ENCODE results near the gene PEX1.

DNA sequence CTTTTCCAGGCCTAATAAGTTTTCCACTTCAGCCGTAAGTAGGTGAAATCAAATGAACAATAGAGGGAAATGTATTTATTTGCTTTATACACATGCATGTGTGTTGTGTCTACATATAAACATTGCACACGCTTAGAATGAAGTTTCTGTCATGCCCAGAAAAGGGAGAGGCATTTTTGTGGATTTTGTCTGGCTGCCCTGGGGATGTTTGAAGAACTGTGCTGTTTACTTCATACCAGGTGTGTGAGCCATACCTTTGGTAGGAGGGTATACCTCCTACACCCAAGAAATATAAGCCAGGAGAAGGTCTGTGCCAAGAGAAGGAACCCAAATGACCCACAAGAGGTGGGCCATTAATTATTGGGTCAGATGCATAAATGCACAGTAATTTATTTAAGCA is 68.2 kb downstream of the PEX1 start:
- TF ChIP-seq, protein P1, sequence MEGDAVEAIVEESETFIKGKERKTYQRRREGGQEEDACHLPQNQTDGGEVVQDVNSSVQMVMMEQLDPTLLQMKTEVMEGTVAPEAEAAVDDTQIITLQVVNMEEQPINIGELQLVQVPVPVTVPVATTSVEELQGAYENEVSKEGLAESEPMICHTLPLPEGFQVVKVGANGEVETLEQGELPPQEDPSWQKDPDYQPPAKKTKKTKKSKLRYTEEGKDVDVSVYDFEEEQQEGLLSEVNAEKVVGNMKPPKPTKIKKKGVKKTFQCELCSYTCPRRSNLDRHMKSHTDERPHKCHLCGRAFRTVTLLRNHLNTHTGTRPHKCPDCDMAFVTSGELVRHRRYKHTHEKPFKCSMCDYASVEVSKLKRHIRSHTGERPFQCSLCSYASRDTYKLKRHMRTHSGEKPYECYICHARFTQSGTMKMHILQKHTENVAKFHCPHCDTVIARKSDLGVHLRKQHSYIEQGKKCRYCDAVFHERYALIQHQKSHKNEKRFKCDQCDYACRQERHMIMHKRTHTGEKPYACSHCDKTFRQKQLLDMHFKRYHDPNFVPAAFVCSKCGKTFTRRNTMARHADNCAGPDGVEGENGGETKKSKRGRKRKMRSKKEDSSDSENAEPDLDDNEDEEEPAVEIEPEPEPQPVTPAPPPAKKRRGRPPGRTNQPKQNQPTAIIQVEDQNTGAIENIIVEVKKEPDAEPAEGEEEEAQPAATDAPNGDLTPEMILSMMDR (IDR thresholded peaks at IDR 0.05) = no peak
- TF ChIP-seq POLR2A (IDR thresholded peaks at IDR 0.05) = no peak

Measured in uterus (tissue), 2 donors.